Fibroblast of the aortic adventitia (primary cell): ENCODE measurements around the gene RBM39. TPM values are rescaled to one million over a fixed set of nuclear protein-coding genes. Genes with fewer than 3 reads are reported as not detected.
"Not testable (repeated sequence)": the region's sequence is repeated elsewhere in the genome, so short reads cannot be mapped to it uniquely, and the experiment has no call there.

Experiments used
- DNase-seq: peaks from one replicate; pipeline ENCODE4 v3.0.0-alpha.2; 2010; ENCODE audit warnings: low read depth
- H3K4me3 ChIP-seq: 2 replicates; pipeline ENCODE4 v1.5.1; 2011; ENCODE audit warnings: low read depth, mild to moderate bottlenecking, control low read depth, low read length, moderate library complexity
- total RNA-seq: library from RNA; depleted of rRNA; stranded (reverse); fragments of >200 nt; gene quantifications from 2 replicates; pipeline ENCODE4 v1.2.3, GENCODE V29; 2012; ENCODE audit warnings: low replicate concordance
- TF ChIP-seq, protein P1 (sequence below): IDR thresholded peaks from 2 replicates; pipeline ENCODE4 v1.5.1; 2011; ENCODE audit warnings: mild to moderate bottlenecking, low read length, control low read depth, inconsistent platforms; ENCODE audit not compliant: insufficient read depth

The RBM39 gene
- total RNA-seq, 1 donor, result 236 TPM

DNA sequence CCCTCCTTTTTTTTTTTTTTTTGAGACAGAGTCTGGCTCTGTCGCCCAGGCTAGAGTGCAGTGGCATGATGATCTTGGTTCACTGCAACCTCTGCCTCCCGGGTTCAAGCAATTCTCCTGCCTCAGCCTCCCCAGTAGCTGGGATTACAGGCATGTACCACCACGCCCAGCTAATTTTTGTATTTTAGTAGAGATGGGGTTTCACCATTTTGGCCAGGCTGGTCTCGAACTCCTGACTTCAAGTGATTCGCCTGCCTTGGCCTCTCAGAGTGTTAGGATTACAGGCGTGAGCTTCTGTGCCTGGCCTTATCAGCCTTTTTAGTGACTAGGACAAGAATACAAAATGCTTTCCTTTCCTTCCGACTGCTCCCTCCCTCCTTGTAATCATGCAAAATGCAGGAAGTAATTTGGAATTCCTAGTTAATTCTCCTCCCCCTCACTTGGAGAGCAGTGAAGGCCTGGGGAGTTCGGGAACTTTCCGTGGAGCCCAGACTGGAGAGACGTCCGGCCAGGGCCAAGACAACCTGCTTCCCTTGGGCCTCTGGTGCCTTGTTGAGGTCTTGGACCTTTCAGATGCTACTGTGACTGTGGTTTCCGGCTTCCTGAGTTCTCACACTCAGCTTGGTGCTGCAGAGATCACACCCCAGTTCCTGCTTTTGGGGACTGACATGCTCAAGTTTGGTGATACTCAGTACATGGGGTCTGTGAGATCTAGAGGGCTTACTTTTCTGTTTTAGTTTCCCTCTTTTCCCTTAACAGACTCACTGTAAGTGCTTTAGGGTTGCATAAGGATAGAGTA is 25.8 kb upstream of the RBM39 start:
- no peak overlapping the region for H3K4me3 ChIP-seq
- TF ChIP-seq, protein P1, sequence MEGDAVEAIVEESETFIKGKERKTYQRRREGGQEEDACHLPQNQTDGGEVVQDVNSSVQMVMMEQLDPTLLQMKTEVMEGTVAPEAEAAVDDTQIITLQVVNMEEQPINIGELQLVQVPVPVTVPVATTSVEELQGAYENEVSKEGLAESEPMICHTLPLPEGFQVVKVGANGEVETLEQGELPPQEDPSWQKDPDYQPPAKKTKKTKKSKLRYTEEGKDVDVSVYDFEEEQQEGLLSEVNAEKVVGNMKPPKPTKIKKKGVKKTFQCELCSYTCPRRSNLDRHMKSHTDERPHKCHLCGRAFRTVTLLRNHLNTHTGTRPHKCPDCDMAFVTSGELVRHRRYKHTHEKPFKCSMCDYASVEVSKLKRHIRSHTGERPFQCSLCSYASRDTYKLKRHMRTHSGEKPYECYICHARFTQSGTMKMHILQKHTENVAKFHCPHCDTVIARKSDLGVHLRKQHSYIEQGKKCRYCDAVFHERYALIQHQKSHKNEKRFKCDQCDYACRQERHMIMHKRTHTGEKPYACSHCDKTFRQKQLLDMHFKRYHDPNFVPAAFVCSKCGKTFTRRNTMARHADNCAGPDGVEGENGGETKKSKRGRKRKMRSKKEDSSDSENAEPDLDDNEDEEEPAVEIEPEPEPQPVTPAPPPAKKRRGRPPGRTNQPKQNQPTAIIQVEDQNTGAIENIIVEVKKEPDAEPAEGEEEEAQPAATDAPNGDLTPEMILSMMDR, result no peak
- peak; percentile 54 for DNase-seq

DNA sequence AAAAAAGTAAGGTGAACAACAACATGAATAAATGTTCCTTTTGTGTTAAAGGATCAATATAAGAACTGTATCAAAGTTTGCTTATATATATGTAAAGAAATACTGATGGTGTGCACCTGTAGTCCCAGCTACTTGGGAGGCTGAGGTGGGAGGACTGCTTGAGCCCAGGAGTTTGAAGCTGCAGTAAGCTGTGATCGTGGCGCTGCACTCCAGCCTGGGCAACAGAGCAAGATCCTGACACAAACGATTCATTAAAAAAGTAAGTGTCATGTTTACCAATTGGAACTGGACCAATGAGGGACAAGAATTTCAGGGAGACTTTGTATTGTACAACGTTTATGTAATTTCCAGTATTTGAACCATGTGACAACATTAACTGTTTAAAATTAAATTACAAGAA is 24.8 kb upstream of the RBM39 start:
- H3K4me3 ChIP-seq, result no peak overlapping the region
- DNase-seq, result no peak
- TF ChIP-seq, protein P1, result no peak

DNA sequence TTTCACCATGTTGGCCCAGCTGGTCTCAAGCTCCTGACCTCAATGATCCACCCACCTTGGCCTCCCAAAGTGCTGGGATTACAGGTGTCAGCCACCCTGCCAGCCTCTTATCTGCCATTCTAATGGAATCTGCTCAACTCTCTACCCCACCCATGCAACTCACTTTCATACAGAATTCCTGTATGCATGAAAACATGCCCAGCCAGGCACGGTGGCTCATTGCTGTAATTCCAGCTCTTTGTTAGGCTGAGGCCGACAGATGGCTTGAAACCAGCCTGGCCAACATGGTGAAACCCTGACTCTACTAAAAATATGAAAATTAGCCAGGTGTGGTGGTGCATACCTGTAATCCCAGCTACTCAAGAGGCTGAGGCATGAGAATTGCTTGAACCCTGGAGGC is 22.9 kb upstream of the RBM39 start:
- DNase-seq, H3K4me3 ChIP-seq: not testable (repeated sequence)

DNA sequence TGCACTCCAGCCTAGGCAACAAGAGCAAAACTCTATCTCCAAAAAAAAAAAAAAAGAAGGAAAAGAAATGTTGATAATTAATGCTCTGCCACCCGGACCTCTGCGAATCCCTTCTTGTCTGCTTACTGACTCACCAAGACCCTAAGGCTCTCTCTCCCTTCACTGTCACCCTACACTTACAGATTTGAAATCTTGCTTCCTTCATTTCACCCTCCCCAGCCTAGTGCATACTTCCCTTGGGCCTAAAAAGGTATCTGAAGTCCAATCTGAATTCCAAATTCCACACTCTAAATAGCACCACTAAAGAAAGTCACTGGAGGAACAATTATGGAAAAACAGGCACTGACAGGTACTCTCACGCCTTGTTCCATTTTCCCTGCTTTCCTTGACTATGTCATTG is 20.4 kb upstream of the RBM39 start:
- TF ChIP-seq, protein P1, result no peak
- H3K4me3 ChIP-seq, result no peak overlapping the region
- DNase-seq, result no peak

DNA sequence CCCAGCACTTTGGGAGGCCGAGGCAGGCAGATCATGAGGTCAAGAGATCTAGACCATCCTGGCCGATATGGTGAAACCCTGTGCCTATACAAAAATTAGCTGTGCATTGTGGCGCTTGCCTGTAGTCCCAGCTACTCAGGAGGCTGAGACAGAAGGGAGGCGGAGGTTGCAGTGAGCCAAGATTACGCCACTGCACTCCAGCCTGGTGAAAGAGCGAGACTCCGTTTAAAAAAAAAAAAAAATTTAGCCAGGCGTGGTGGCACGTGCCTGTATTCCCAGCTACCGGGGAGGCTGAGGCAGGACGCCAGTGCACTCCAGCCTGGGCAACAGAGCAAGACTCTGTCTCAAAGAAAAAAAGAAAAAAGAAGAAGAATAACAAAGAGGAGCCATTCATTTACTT is 19.5 kb upstream of the RBM39 start:
- H3K4me3 ChIP-seq, DNase-seq: not testable (repeated sequence)

DNA sequence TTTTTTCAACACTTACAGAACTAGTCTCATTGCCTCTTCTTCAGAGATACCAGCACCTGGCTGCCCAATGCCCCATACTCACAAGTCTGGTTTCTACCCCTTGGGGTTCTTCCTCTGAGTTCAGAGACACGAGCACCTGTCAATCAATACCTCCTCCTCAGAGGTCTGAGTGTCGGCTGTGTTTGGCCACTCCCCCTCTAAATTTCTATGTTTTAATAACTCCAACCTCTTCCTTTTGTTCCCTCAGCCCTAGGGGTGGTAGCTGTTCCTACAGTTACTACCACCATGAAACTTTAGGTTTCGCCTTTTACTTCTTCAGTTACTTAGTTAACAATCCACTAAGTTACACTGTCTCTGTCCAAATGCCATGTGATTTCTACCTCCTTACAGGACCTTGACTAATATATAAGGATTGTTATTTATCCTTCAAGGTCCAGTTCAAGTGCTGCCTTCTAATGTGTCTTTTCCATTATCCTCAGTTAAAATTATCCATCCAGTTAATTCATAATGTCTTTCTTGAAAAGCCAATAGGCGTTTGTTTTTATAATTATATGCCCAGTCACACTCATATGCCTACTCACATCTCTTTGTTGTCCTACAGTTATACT is 15.1 kb upstream of the RBM39 start:
- TF ChIP-seq, protein P1, result no peak
- no peak for DNase-seq
- H3K4me3 ChIP-seq, result no peak overlapping the region

DNA sequence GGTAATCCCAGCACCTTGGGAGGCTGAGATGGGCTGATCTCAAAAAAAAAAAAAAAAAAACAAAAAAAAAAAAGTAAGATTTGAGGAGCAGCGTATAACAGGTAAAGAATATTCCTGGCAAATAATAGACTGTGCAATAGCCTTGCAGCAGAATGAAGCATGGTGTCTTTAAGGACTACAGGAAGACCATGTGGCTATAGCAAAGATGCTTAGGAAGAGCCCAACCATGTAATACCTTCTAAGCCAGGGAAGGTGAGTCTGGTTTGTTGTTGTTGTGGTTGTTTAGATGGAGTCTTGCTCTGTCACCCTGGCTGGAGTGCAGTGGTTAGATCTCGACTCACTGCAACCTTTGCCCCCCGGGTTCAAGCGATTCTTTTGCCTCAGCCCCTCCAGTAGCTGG is 14.3 kb upstream of the RBM39 start:
- TF ChIP-seq, protein P1, result no peak
- no peak overlapping the region for H3K4me3 ChIP-seq
- DNase-seq, result no peak

DNA sequence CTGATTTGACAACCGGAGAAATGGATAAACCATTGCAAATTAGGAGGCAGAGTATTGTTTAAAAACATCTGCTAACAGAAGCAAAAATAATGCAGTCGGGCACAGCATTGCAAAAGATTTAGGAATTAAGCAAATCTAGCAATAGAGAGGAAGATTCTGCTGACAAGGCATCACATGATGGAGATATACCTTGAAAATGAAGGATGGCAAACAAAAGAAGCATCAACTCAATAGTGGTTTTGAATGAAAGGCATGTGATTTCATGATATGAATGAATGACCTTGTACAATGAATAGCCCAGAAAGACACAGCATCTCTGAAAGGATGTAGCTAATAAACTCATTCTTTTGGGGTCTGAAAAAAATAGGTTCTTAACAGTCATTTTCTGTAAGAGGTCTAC is 8.6 kb upstream of the RBM39 start:
- H3K4me3 ChIP-seq, result no peak overlapping the region
- TF ChIP-seq, protein P1, result no peak
- DNase-seq, result no peak

DNA sequence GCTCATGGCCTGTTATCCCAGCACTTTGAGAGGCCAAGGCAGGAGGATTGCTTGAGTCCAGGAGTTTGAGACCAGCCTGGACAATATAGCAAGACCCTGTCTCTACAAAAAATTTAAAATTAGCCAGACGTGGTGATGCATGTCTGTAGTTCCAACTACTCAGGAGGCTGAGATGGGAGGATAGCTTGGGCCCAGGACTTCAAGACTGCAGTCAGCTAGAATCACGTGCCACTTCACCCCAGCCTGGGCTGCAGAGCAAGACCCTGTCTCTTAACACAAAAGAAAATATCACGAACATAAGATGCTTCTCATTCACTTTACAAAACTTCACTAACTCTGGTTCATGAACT is 2.4 kb upstream of the RBM39 start:
- not testable (repeated sequence) for DNase-seq, H3K4me3 ChIP-seq
